ENCODE results near the gene FBXO44. TPM values are rescaled to one million over a fixed set of nuclear protein-coding genes. Genes with fewer than 3 reads are reported as not detected.

Gene FBXO44
- total RNA-seq, 1 experiment from 2014 or later, result 70.8 TPM

DNA sequence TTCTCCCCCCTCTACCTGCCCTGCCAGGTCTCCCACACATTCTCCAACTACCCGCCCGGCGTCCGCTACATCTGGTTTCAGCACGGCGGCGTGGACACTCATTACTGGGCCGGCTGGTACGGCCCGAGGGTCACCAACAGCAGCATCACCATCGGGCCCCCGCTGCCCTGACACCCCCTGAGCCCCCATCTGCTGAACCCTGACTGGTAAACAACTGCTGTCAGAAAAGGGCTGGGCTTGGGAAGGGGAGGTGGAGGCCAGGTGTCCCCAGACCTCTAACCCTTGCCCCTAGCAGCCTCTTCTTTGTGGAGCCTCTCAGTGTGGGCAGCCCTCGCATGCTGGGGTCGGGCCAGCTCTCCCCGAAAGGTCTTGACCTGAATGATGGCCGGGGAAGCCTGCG lies 6.4 kb downstream of the FBXO44 start:
- BruUV-seq (replicated peaks), result no TSS peak
- Histone ChIP-seq H3K36me3 (ENCODE audit: control insufficient read depth, insufficient read depth, low read length) (no peaks in the 10 kb centered on the region; the same call in 1 of the 2 replicates), H3K4me1 (ENCODE audit: control insufficient read depth, insufficient read depth, low read length) (no peaks in the 10 kb centered on the region; the same call in 1 of the 2 replicates), H3K9me3 (ENCODE audit: control insufficient read depth, insufficient read depth, low read depth, low read length) (no peaks in the 10 kb centered on the region), H3K27ac (ENCODE audit: low read length) (no peak overlapping the region), H3K4me3 (ENCODE audit: low read depth in 2 of 2, low read length in 2 of 2) (no peak overlapping the region), H3K27me3 (ENCODE audit: control insufficient read depth, insufficient read depth, low read length) (no peaks in the 10 kb centered on the region)
- ChIA-PET CTCF (no interaction called here), POLR2A (no interaction called here)
- in situ Hi-C loops (cut with HindIII; ENCODE audit: low pct_unique_long_range_greater_than_20kb, low sequenced_read_pairs) (no loop called here), intact Hi-C loops (cut with micrococcal nuclease; ENCODE audit: unreplicated experiment) (no loop called here)
- TF ChIP-seq, protein P1, sequence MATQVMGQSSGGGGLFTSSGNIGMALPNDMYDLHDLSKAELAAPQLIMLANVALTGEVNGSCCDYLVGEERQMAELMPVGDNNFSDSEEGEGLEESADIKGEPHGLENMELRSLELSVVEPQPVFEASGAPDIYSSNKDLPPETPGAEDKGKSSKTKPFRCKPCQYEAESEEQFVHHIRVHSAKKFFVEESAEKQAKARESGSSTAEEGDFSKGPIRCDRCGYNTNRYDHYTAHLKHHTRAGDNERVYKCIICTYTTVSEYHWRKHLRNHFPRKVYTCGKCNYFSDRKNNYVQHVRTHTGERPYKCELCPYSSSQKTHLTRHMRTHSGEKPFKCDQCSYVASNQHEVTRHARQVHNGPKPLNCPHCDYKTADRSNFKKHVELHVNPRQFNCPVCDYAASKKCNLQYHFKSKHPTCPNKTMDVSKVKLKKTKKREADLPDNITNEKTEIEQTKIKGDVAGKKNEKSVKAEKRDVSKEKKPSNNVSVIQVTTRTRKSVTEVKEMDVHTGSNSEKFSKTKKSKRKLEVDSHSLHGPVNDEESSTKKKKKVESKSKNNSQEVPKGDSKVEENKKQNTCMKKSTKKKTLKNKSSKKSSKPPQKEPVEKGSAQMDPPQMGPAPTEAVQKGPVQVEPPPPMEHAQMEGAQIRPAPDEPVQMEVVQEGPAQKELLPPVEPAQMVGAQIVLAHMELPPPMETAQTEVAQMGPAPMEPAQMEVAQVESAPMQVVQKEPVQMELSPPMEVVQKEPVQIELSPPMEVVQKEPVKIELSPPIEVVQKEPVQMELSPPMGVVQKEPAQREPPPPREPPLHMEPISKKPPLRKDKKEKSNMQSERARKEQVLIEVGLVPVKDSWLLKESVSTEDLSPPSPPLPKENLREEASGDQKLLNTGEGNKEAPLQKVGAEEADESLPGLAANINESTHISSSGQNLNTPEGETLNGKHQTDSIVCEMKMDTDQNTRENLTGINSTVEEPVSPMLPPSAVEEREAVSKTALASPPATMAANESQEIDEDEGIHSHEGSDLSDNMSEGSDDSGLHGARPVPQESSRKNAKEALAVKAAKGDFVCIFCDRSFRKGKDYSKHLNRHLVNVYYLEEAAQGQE (IDR thresholded peaks at IDR 0.05; ENCODE audit: insufficient read depth in 1 of 2, low read depth in 2 of 2, low read length in 1 of 2), result no peak
- TF ChIP-seq POLR2AphosphoS5 (IDR thresholded peaks at IDR 0.05; ENCODE audit: low read depth, low read length), result no peak
- no peak for TF ChIP-seq SIN3A (IDR thresholded peaks at IDR 0.05; ENCODE audit: borderline replicate concordance, insufficient read depth, low read depth, low read length)
- TF ChIP-seq, protein P2, sequence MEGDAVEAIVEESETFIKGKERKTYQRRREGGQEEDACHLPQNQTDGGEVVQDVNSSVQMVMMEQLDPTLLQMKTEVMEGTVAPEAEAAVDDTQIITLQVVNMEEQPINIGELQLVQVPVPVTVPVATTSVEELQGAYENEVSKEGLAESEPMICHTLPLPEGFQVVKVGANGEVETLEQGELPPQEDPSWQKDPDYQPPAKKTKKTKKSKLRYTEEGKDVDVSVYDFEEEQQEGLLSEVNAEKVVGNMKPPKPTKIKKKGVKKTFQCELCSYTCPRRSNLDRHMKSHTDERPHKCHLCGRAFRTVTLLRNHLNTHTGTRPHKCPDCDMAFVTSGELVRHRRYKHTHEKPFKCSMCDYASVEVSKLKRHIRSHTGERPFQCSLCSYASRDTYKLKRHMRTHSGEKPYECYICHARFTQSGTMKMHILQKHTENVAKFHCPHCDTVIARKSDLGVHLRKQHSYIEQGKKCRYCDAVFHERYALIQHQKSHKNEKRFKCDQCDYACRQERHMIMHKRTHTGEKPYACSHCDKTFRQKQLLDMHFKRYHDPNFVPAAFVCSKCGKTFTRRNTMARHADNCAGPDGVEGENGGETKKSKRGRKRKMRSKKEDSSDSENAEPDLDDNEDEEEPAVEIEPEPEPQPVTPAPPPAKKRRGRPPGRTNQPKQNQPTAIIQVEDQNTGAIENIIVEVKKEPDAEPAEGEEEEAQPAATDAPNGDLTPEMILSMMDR (IDR thresholded peaks at IDR 0.05), result no peak
- DNase-seq (ENCODE audit: low read depth, low spot score) (no peak), ATAC-seq (no peak)

DNA sequence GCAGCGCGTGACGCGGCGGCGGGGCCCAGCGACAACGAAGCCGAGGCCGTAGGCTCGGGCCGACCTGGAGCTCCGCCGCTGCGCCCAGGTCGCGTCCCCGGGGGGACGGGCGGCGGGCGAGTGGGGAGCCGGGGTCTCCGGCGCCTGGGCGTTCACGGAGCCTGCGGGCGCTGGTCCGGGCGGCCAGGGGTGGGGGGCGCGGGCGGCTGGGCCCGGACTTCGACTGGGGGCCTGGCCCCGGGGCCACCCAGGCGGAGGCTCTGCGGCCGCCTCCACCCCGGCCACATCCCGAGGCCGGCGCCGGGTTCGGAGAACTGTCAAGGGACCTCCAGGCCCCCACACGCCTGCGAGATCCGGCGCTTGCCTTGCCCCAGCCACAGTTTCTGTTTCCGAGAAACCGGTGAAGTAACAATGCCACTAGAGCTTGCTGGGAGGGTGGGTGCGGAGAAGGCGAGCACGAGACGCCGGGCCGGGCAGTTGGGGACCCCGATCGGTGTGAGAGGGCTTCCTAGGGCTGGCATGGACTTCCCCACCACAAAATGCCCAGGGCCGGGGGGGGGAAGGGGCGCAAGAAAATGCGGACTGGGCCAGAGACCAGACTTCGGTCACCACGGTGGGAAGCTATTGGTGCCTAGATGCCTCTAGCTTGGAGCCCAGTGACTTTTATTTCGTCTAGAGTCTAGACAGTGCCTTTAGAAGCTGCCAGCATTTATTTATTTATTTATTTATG lies 9.8 kb downstream of the FBXO44 start:
- intact Hi-C loops (cut with micrococcal nuclease; ENCODE audit: unreplicated experiment), result no loop called here
- H3K9me3 ChIP-seq (ENCODE audit: control insufficient read depth, insufficient read depth, low read depth, low read length), result no peaks in the 10 kb centered on the region
- ATAC-seq (peak; percentile 78), DNase-seq (ENCODE audit: low read depth, low spot score) (no peak)
- peaks cover 7% of the 10 kb centered on the region for H3K4me1 ChIP-seq (ENCODE audit: control insufficient read depth, insufficient read depth, low read length)
- CTCF ChIA-PET, result interaction anchor here (0.5 to 2.2 kb wide), 13 partner anchors 8 to 627 kb away, joined by 3 to 10 read pairs (median 4); no protein-coding TSS in a partner anchor
- no peaks in the 10 kb centered on the region for H3K36me3 ChIP-seq (ENCODE audit: control insufficient read depth, insufficient read depth, low read length)
- POLR2A ChIA-PET, result interaction anchor here (0.6 to 0.7 kb wide), 3 partner anchors 54 to 245 kb away, joined by 3 to 9 read pairs (median 6); no protein-coding TSS in a partner anchor
- BruUV-seq (replicated peaks), result no TSS peak
- H3K4me3 ChIP-seq (ENCODE audit: low read depth in 2 of 2, low read length in 2 of 2), result peak overlapping the region; percentile 60 to 63
- in situ Hi-C loops (cut with HindIII; ENCODE audit: low pct_unique_long_range_greater_than_20kb, low sequenced_read_pairs), result no loop called here
- H3K27me3 ChIP-seq (ENCODE audit: control insufficient read depth, insufficient read depth, low read length), result no peaks in the 10 kb centered on the region
- TF ChIP-seq POLR2AphosphoS5 (IDR thresholded peaks at IDR 0.05; ENCODE audit: low read depth, low read length), result no peak; the same call in 1 of the 2 replicates
- TF ChIP-seq, protein P1 (IDR thresholded peaks at IDR 0.05; ENCODE audit: insufficient read depth in 1 of 2, low read depth in 2 of 2, low read length in 1 of 2), result no peak
- 0 out of 2 replicates have a peak, but pooled peaks have one; percentile 25 for TF ChIP-seq SIN3A (IDR thresholded peaks at IDR 0.05; ENCODE audit: borderline replicate concordance, insufficient read depth, low read depth, low read length)
- peak overlapping the region; percentile 79 for H3K27ac ChIP-seq (ENCODE audit: low read length)

All from Panc1 (cell line).